ENCODE results near the gene GON7.
"Not testable (repeated sequence)": the region's sequence is repeated elsewhere in the genome, so short reads cannot be mapped to it uniquely, and the experiment has no call there.

Gene GON7

DNA sequence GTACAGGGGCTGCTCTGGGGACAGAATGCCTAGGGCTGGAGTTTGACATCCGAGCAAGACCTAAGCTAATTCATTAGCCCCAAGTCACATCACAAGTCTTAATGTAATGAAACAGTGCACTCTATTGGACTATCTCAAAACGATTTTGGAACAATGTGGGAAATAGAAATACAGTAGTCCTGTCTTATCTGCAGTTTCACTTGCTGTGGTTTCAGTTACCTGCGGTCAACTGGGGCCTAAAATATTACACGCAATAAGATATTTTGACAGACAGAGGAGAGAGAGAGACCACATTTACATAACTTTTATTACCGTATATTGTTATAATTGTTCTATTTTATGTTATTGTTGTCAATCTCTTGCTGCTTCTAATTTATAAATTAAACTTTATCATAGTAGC lies 43.3 kb downstream of the GON7 start:
- DNase-seq (ENCODE audit: low spot score), result no peak
- Histone ChIP-seq H3K27ac (no peak overlapping the region), H3K4me3 (no peak overlapping the region)
- TF ChIP-seq, protein P1, sequence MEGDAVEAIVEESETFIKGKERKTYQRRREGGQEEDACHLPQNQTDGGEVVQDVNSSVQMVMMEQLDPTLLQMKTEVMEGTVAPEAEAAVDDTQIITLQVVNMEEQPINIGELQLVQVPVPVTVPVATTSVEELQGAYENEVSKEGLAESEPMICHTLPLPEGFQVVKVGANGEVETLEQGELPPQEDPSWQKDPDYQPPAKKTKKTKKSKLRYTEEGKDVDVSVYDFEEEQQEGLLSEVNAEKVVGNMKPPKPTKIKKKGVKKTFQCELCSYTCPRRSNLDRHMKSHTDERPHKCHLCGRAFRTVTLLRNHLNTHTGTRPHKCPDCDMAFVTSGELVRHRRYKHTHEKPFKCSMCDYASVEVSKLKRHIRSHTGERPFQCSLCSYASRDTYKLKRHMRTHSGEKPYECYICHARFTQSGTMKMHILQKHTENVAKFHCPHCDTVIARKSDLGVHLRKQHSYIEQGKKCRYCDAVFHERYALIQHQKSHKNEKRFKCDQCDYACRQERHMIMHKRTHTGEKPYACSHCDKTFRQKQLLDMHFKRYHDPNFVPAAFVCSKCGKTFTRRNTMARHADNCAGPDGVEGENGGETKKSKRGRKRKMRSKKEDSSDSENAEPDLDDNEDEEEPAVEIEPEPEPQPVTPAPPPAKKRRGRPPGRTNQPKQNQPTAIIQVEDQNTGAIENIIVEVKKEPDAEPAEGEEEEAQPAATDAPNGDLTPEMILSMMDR (IDR thresholded peaks at IDR 0.05), result no peak

DNA sequence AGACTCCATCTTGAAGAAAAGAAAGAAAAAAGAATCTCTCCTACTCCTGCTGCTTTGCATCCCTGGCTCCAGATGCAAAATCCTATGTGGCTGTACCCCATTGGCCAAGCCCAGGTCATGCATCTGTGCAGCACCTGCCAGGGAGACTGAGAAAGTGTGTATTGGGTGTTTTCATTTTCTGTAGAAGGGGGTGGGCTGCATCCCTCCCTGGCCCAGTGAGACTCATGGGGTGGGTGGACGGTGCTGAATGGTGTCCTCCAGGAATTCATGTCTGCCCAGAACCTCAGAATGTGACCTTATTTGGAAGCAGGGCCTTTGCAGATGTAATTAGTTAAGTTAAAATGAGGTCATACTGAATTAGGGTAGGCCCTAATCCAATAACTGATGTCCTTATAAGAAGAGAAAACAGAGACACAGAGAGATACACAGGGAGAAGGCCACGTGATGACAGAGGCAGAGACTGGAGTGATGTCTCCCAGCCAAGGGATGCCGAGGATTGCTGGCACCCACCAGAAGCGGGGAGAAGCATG lies 45.4 kb downstream of the GON7 start:
- no peak overlapping the region for H3K4me3 ChIP-seq
- H3K27ac ChIP-seq, result no peak overlapping the region
- no peak for DNase-seq (ENCODE audit: low spot score)
- TF ChIP-seq, protein P1 (IDR thresholded peaks at IDR 0.05), result no peak

DNA sequence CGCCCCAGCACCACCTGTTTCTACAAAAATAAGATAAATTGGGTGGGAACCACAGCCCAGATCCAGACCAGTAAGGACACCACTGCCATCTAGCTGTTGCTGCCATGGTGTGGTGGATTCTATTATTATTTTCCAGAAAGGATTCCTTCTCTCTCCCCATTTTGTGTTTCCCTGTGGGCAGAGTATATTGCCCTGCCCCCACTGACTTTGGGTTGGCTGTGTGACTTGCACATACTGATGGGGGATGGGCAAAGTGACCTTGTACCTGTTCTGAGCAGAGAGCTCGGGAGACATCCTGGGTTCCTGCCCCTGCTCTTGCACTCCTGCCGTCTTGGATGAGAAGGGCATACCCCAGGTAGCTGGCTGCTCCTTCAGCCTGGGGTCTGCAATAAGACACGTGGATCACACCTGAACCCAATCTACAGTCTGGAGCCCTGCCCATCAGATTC lies 46.5 kb downstream of the GON7 start:
- no peak for DNase-seq (ENCODE audit: low spot score)
- TF ChIP-seq, protein P1 (IDR thresholded peaks at IDR 0.05), result no peak

DNA sequence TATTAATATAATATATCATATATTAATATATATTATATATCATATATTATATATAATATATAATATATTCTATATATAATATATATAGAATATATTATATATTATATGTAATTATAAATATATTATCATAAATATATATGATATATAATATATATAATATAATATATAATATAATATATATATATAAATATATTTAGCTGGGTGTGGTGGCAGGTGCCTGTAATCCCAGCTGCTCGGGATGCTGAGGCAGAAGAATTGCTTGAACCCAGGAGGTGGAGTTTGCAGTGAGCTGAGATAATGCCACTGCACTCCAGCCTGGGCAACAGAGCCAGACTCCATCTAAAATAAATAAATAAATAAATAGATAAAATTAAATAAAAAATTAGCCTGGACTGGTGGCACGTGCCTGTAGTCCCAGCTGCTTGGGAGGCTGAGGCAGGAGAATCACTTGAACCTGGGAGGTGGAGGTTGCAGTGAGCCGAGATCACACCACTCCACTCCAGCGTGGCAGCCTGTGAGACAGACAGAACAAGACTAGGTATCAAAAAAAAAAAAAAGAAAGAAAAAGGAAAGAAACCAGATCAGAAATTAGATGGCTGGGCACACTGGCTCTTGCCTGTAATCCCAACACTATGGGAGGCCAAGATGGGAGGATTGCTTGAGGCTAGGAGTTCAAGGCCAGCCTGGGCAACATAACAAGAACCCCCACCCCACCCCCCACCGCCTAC lies 47.1 kb downstream of the GON7 start:
- not testable (repeated sequence) for DNase-seq (ENCODE audit: low spot score); H3K27ac ChIP-seq; H3K4me3 ChIP-seq

More for the DNA sequence above, 46.5 kb downstream of the GON7 start:
- Histone ChIP-seq H3K4me3 (no peak overlapping the region), H3K27ac (no peak overlapping the region)

DNA sequence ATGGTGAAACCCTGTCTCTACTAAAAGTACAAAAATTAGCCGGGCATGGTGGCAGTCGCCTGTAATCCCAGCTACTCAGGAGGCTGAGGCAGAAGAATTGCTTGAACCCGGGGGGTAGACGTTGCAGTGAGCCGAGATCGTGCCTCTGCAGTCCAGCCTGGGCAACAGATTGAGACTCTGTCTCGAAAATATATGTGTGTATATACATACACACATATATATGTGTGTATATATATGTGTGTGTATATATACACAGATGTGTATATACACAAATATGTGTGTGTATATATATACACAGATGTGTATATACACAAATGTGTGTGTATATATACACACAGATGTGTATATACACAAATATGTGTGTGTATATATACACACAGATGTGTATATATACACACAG lies 48.5 kb downstream of the GON7 start:
- DNase-seq (ENCODE audit: low spot score); H3K27ac ChIP-seq; H3K4me3 ChIP-seq: not testable (repeated sequence)

DNA sequence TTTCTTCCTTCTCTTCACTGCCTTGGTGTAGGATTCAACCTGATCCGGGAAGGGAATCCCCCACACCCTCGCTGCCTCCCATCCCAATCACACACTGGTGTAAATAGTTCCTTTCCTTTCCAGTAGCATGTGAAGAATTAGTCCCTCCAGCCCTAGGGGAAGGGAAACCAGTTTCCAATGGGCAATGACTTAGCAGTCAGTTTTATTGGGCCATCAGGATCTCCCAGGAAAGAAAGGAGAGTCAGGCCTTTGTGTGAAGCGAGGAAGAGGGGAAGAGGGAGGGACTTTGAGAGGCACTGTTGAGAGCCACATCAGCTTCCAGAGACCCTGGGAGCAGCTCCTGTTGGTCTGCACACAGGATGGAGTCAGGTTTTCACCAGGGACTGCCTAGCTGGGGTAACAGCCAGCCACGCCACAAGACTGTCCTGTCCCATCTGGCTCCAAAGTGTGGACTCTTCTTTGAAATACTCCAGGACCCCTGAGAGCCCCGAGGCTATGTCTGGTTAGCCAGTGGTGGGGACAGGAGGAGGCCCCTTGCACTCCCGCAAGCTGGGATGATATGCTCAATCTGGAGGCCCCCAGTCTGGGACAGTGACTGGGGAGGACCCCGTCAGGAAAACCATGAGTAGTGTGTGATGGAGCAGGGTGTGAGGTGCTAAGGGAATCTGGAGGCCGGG lies 50.0 kb downstream of the GON7 start:
- Histone ChIP-seq H3K4me3 (no peak overlapping the region), H3K27ac (no peak overlapping the region)
- DNase-seq (ENCODE audit: low spot score), result no peak
- TF ChIP-seq, protein P1 (IDR thresholded peaks at IDR 0.05), result no peak

DNA sequence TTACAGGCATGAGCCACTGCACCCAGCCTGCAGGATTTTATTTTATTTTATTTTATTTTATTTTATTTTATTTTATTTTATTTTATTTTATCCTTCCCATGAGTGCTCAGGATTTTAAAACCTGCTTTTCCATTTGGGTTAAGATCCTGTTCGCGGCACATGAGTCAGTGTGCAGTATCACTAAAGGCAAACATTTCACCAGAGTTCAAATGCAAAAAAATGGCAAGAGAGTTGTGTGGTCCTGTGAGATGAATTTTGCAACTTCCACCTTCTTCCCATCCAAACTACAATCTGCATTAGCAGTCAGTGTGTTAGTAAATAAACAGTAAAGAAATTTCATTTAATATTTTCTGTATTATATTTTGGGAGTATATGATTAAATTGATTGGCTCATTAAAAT lies 51.2 kb downstream of the GON7 start:
- H3K27ac ChIP-seq, result no peak overlapping the region
- DNase-seq (ENCODE audit: low spot score), result no peak
- H3K4me3 ChIP-seq, result no peak overlapping the region
- TF ChIP-seq, protein P1 (IDR thresholded peaks at IDR 0.05), result no peak

DNA sequence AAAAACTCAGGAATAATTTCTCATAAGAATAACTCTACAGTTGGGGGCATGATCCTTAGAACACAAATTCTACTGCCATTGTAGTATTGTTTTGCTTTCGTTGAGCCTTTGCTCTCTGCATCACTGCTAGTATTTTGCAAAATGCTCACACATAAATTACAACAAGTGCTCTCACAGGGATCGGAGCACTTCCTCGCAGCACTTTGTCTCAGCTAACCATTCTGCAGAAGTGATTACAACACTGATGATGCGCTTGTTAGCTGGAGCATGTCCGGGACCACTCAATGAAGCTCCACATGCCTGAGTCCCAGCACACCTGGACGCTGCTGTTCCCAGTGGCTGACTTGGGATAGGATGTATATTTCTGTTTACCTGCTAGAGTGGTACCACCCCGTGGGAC lies 53.7 kb downstream of the GON7 start:
- Histone ChIP-seq H3K27ac (no peak overlapping the region), H3K4me3 (no peak overlapping the region)
- no peak for DNase-seq (ENCODE audit: low spot score)
- TF ChIP-seq, protein P1 (IDR thresholded peaks at IDR 0.05), result no peak
